Gastrocnemius medialis (tissue), 4 donors: Measurements from ENCODE around the gene DLG1. TPM values are rescaled to one million over a fixed set of nuclear protein-coding genes. Genes with fewer than 3 reads are reported as not detected.

Experiments used
- ATAC-seq, 2 donors: fragments of 150-250 bp; one replicate each; pipeline ENCODE4 v1.9.1; 2016
- DNase-seq, 2 donors: peaks; one replicate each; pipeline ENCODE4 v3.0.0-alpha.2; 2019
- H3K27ac ChIP-seq, 4 donors: fragments of 200-600 bp; sonication (generic); 1 replicate in 1 of 4; 2 replicates in 3 of 4; pipeline ENCODE4 v1.5.1; 2016 to 2018; ENCODE audit warnings: mild to moderate bottlenecking in 2 of 4, moderate library complexity in 1 of 4
- H3K27me3 ChIP-seq, 3 donors: fragments of 200-600 bp; sonication (generic) in 2 of 3; 1 replicate in 1 of 3; 2 replicates in 2 of 3; pipeline versions ENCODE4 v1.5.1 to v1.6.0; 2016 to 2019; ENCODE audit warnings: mild to moderate bottlenecking in 1 of 3, moderate library complexity in 1 of 3
- H3K36me3 ChIP-seq, 2 donors: fragments of 200-600 bp; sonication (generic) in 1 of 2; one replicate each; pipeline ENCODE4 v1.5.1; 2017 to 2018
- H3K4me1 ChIP-seq, 2 donors: fragments of 200-600 bp; sonication (generic) in 1 of 2; one replicate each; pipeline ENCODE4 v1.5.1; 2016 to 2017; ENCODE audit warnings: mild to moderate bottlenecking in 2 of 2
- H3K4me3 ChIP-seq, 4 donors: fragments of 200-600 bp; sonication (generic) in 3 of 4; 1 replicate in 1 of 4; 2 replicates in 3 of 4; pipeline ENCODE4 v1.5.1; 2016 to 2019; ENCODE audit warnings: mild to moderate bottlenecking in 2 of 4
- H3K9me3 ChIP-seq, 3 donors: fragments of 200-600 bp; sonication (generic) in 2 of 3; 1 replicate in 1 of 3; 2 replicates in 2 of 3; pipeline ENCODE4 v1.5.1; 2016 to 2019
- POLR2A ChIP-seq, 2 donors: fragments of 450-650 bp; IDR thresholded peaks; one replicate each; pipeline ENCODE4 v1.6.1; 2017; ENCODE audit warnings: antibody characterized with exemption in 2 of 2, mild to moderate bottlenecking in 2 of 2, moderate library complexity in 2 of 2
- in situ Hi-C, 4 donors: fragments of 200-750 bp; cut with MboI; loops; one replicate each; pipeline versions ENCODE4 v1.15.0 to v1.8.0; 2017; ENCODE audit warnings: low sequenced_read_pairs in 4 of 4
- intact Hi-C: fragments of 100-400 bp; cut with DNase I; formaldehyde crosslinking; loops from one replicate; pipeline ENCODE4 v1.15.1; 2023; ENCODE audit warnings: low total_unique reads
- total RNA-seq, 4 donors: library from RNA; depleted of rRNA; stranded (reverse); fragments of >200 nt; gene quantifications; one replicate each; pipeline versions ENCODE4 v1.1.0 to v1.2.3, GENCODE V29; 2016
- TF ChIP-seq, protein P1 (sequence below), 5 experiments: fragments of 450-650 bp in 3 of 5; fragments of 200-600 bp in 2 of 5; sonication (generic) in 2 of 5; IDR thresholded peaks in 4 of 5; conservative IDR thresholded peaks in 1 of 5; 1 replicate in 4 of 5; 2 replicates in 1 of 5; pipeline ENCODE4 v1.5.1; 2016 to 2019; ENCODE audit warnings: antibody characterized with exemption in 5 of 5, mild to moderate bottlenecking in 3 of 5, moderate library complexity in 3 of 5

Gene DLG1
- total RNA-seq, 4 donors from 2014 or later = 41.4 to 112 (median 61.1) TPM

DNA sequence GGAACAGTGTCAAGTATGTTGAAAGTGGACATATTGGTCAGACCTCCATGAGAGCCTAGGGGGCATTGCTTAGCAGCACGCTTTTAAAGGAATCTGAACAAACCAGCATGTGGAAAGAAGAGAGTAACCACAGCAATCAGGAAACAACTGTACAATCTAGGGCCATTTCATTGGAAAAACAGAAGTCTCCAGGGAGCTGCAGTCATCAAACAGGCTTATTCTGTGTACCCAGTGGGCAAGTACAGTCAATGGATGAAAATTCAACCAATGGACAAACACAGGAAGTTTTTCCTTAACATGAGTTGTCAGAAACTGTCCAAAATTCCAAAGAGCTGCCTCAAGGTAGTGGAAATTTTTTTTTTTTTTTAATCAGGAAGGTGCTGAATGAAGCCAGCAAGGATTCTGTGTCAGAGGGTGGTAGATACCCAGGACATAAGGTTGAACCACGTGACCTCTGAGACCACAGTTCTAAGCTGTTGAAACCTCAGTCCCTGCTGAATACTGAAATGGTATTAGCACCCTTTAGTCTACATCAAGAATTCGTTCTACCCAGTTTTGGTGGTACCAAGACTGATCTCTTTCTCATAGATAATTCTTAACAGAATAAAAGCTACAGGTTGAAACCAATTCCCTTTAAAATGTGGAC, 4.4 kb upstream of the DLG1 start:
- H3K4me1 ChIP-seq = peaks cover 5% of the 10 kb centered on the region in 2 donors
- TF ChIP-seq POLR2A (IDR thresholded peaks at IDR 0.05) = no peak
- TF ChIP-seq, protein P1, sequence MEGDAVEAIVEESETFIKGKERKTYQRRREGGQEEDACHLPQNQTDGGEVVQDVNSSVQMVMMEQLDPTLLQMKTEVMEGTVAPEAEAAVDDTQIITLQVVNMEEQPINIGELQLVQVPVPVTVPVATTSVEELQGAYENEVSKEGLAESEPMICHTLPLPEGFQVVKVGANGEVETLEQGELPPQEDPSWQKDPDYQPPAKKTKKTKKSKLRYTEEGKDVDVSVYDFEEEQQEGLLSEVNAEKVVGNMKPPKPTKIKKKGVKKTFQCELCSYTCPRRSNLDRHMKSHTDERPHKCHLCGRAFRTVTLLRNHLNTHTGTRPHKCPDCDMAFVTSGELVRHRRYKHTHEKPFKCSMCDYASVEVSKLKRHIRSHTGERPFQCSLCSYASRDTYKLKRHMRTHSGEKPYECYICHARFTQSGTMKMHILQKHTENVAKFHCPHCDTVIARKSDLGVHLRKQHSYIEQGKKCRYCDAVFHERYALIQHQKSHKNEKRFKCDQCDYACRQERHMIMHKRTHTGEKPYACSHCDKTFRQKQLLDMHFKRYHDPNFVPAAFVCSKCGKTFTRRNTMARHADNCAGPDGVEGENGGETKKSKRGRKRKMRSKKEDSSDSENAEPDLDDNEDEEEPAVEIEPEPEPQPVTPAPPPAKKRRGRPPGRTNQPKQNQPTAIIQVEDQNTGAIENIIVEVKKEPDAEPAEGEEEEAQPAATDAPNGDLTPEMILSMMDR (IDR thresholded peaks at IDR 0.05 in 4 of 5, conservative IDR thresholded peaks at IDR 0.05 in 1 of 5) = no peak
- H3K4me3 ChIP-seq = no peak overlapping the region
- H3K9me3 ChIP-seq = no peaks in the 10 kb centered on the region
- H3K36me3 ChIP-seq = no peaks in the 10 kb centered on the region
- ATAC-seq (no peak), DNase-seq (no peak)
- in situ Hi-C loops (no loop called here), intact Hi-C loops (no loop called here)
- H3K27ac ChIP-seq = no peak overlapping the region
- H3K27me3 ChIP-seq = no peaks in the 10 kb centered on the region

DNA sequence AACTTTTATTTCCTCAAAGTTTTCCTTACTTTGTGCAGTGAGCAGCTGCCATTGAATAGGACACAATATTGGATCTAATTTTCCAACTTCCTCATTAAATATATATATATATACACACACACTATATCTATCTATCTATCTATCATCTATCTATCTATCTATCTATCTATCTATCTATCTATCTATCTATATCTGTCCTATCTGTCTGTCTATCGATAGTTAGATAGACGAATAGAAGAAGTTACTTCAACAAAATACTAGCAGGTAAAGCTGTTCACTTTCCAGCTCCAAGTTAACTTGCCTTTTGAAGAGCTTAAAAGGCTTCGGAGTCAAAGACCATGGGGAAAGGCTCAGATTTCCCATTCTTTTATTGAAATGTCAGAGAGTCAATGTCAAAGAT, 3.6 kb upstream of the DLG1 start:
- ATAC-seq (no peak), DNase-seq (no peak)
- Histone ChIP-seq H3K9me3 (no peaks in the 10 kb centered on the region), H3K27me3 (no peaks in the 10 kb centered on the region), H3K27ac (no peak overlapping the region), H3K4me3 (no peak overlapping the region), H3K36me3 (no peaks in the 10 kb centered on the region), H3K4me1 (peaks cover 5% of the 10 kb centered on the region in 2 donors)
- in situ Hi-C loops (no loop called here), intact Hi-C loops (no loop called here)
- no peak for TF ChIP-seq POLR2A (IDR thresholded peaks at IDR 0.05)
- TF ChIP-seq, protein P1 (IDR thresholded peaks at IDR 0.05 in 4 of 5, conservative IDR thresholded peaks at IDR 0.05 in 1 of 5) = no peak

DNA sequence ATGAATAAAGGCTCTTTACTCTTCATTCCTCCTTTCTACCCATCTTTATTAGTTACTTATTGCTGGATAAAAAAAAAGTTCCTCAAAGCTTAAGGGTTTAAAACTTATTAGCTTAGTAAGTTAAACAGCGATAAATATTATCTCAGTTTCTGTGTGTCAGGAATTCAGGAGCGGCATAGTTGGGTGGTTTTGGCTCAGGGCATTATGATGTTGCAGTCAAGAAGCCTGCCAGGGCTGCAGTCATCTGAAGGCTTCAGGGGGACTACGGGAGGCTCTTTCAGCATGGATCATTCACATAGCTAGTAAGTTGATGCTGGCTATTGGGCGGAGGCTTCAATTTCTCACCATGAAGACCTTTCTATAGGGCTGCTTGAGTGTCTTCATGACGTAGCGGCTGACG, 1.9 kb upstream of the DLG1 start:
- Histone ChIP-seq H3K4me3 (no peak overlapping the region), H3K36me3 (peaks cover 0 to 3% of the 10 kb centered on the region in 2 donors), H3K9me3 (no peaks in the 10 kb centered on the region), H3K4me1 (peaks cover 11 to 21% of the 10 kb centered on the region in 2 donors), H3K27ac (no peak overlapping the region), H3K27me3 (no peaks in the 10 kb centered on the region)
- in situ Hi-C loops = no loop called here
- ATAC-seq (no peak), DNase-seq (no peak)
- TF ChIP-seq, protein P1 (IDR thresholded peaks at IDR 0.05 in 4 of 5, conservative IDR thresholded peaks at IDR 0.05 in 1 of 5) = no peak
- TF ChIP-seq POLR2A (IDR thresholded peaks at IDR 0.05) = no peak
- intact Hi-C loops = no loop called here

DNA sequence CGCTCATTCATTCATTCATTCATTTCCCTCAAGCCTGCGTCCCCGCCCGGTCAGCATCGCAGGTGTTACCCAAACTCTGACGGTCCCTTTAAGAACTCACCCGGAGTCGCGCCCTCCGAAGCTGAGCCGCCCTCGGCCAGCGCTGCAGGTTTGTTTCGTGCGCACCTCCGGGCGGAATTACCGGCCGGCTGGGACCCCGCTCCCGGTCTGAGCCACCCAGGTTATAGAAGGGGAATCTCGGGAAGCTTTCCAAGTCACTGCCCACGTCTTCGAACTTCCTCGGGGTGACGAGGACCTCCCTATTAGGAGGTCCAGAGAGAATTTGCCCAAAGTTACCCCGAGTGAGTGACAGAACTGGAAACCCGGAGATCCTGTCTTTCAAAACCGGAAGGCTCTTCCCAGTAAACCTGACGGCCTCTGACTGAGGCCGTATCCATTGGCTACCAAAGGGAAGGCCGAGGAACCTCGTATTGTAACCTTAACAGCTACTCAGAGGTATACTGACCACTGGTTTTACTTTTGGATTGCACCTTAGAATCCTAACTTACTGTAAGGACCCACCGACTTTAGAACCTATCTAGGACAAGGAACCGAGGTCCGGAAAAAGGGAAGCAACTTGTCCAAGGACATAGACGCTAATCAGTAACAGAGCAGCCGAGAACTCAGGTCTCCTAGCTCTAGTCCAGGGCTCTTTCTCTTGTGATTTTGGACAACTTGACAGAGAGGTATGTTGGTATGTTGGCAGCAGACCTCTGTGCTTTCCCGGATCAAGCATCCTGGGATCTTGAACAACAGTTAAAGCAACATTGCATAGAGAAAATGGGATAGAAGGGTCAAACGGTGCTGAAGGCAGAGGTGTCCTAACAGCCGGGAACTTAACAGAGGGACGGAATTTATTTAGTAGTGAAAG, 788 bp upstream of the DLG1 start:
- intact Hi-C loops (loop anchor here (2.0 kb wide), 1 partner anchor 56 kb away; no protein-coding TSS in a partner anchor), in situ Hi-C loops (no loop called here)
- H3K36me3 ChIP-seq = peaks cover 0 to 7% of the 10 kb centered on the region in 2 donors
- no peaks in the 10 kb centered on the region for H3K27me3 ChIP-seq
- ATAC-seq (peak; percentile 33 to 45), DNase-seq (peak; percentile 12 to 51)
- peak overlapping the region; percentile 87 to 97 (median 94) for H3K27ac ChIP-seq
- TF ChIP-seq POLR2A (IDR thresholded peaks at IDR 0.05) = peak in 1 of 2 donors; percentile 2
- TF ChIP-seq, protein P1 (IDR thresholded peaks at IDR 0.05 in 4 of 5, conservative IDR thresholded peaks at IDR 0.05 in 1 of 5) = no peak
- H3K4me3 ChIP-seq = peak overlapping the region; percentile 77 to 97 (median 84)
- no peaks in the 10 kb centered on the region for H3K9me3 ChIP-seq
- peaks cover 18 to 25% of the 10 kb centered on the region in 2 donors for H3K4me1 ChIP-seq
